NCI-H748 (cell line): Measurements from ENCODE around the gene MRFAP1L1.
A peak's percentile ranks its signal among the peaks of the same experiment; 100 is the strongest.
"Not testable (repeated sequence)": the region's sequence is repeated elsewhere in the genome, so short reads cannot be mapped to it uniquely, and the experiment has no call there.

Experiments
- DNase-seq: peaks from one replicate; lab custom pipeline; 2025; ENCODE audit not compliant: unreplicated experiment; lab: John Stamatoyannopoulos, UW

Gene MRFAP1L1

GRCh38 chr4:6709230-6710114, at the start of gene MRFAP1L1:
Gene MRFAP1L1 (minus strand): TSS chr4:6709865. CDS start chr4:6709629, 236 bp downstream.
- DNase-seq, result peak; percentile 96

DNA sequence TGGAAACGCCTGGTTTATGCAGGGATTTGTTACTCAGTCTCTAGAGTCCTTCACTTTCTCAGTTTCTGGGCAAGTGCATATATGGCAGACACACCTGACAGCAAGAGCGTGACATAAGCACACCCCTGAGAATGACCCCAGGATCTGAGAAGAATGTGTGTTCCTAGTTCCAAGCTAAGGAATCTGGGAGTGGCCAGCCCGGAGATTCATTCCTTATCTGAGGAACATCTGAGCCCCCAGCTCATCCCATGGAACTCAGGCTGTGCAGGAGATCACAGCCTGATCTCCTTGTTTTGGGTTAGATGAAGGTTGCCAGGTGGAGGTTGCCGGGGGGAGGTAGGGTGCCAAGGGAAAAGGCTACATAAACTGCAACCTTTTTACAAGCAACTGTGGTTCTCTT, 49.1 kb upstream of the MRFAP1L1 start:
- DNase-seq, result no peak

- DNase-seq, result not testable (repeated sequence)
Observed at GRCh38 chr4:6756345-6756744, 46.7 kb upstream of the MRFAP1L1 start.

DNA sequence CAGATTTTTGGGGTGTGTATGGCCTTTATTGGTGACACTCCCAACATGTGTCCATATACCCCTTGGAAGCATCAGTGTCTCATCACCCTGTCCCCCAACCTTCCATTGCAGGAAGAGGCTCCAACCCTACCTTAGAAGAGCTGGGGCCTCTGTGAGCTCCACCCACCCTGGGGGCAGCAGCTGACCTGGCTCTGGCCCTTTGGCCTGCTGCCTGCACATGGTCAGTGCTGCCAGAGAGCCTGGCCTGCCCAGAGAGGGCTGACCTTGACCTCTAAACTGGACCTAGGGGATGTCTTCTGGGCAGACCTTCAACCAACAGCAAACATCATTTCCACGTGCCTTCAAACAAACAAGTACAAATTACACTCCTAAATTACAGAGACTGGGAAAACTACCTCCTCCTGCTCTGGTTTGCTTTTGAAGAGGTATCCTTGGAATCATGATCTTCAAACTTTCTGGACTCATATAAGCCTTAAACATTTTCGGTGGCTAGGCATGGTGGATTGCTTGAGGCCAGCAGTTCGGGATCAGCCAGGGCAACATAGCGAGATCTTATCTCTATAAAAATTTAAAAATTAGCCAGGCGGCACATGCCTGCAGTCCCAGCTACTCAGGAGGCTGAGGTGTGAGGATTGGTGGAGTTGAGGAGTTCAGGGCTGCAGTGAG, 45.6 kb upstream of the MRFAP1L1 start:
- DNase-seq, result no peak

GRCh38 chr4:6754481-6755087, 44.9 kb upstream of the MRFAP1L1 start:
- DNase-seq, result no peak

DNA sequence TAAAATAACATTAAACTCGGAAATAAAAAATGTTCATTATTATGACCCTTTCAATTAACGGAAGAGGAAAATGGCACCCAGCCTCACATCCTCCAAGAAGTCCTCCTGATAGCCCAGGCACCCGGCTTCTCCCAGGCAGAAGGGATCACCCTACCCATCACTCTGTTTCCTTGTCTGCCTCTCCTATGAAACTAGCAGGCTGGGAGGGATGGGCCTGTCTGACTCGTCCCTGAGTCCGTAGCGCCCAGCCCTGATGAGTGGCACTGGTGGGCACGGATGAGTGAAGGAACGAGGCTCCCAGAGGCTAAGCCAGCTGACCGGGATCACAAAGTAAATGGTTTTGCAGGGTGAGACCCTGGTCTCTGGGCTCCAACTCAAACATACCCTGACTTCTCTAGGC, 44.2 kb upstream of the MRFAP1L1 start:
- no peak for DNase-seq

DNA sequence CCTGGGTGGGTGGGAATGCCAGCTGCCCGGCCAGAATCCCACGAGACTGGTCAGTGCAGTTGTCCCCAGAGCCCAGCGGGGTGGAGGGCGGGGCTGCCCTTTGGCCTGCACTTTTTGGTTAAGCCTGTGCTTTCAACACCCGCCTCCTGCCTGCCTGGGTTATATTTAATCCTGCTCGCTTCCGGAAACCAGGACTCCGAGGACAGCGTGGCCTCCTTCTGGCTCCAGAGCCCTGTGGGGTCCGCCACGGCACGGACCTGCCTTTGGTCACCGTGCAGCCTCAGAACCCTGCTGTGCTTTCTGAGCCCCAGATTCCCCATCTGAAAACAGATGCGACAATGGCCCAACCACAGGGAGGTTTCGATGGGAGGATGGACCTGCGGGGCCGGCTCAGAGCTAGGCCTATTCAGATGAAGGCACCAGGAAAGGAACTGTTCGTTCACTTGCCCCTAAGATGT, 43.5 kb upstream of the MRFAP1L1 start:
- no peak for DNase-seq

GRCh38 chr4:6752486-6752829, 42.8 kb upstream of the MRFAP1L1 start:
- no peak for DNase-seq

DNA sequence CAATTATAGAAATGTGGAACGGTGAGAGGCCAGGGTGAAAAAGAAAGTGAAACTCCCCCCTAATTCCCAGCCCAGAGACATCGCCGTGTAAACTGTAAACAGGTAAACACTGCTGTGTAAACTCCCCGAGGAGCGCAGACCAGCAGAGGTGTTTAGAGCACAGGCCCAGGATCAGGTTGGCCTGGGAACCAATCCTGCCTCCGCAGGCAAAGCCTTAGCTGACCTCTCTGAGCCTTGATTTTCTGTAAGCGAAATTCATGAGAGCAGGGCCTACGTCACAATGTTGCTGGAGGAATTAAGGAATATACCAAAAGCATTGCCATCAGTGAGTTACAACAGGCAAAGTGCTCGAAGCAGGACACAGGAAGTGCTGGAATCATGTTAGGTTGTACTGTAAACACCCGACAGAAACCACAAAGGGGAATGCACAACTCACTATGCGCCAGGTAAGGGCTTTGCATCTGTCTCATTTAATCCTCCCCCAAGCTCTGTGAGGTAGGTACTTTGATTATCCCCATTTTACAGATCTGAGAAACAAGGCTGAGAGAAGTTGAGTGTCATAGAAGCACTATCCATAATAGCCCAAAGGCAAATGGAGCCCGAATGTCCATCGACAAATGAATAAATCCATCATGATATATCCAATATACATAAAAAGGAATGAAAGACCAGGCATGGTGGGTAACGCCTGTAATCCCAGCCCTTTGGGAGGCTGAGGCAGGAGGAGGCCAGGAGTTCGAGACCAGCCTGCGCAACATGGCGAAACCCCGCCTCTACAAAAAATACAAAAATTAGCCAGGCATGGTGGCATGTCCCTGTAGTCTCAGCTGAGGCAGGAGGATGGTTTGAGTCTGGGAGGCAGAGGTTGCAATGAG, 42.2 kb upstream of the MRFAP1L1 start:
- DNase-seq, result no peak

- no peak for DNase-seq
Observed at GRCh38 chr4:6750286-6751221, 40.9 kb upstream of the MRFAP1L1 start.

DNA sequence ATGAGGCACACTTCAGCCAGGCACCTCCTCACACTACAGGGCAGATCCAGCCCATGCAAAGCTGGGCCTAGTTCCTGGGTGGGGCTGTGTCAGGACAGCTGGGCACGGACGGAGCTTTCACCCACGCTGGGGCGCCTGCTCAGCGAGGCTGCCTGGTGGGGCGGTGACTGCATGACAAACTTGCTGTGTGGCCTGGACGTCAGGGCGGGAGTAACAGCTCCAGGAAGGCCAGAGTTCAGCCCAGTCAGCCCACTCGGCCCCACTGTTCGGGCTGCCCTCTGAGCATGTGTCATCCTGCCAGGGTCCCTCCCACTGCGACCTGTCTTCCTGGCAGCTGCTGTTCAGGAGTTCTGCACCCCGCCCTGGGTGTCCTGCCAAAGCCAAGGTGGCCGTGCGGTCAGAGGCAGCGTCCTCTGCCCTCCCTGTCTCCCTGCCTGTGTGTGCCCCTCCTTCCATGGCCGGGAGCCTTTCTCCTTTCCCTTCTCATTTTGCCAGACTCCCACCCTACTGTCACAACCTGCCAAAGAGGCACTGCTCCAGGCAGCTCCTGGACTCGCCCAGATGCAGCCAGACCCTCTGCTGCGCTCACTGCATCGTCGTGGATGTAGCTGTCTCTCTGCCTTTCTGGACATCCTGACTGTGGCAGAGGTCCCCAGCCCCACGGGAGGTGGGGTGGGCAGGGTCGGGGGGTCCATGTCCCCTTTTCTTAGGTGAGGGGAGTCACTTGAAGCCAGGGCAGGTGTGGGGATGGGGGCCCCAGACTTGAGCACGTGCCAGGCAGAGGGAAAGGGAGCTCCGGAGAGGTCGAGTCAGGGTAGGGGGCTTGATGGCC, 39.9 kb upstream of the MRFAP1L1 start:
- DNase-seq, result no peak

- DNase-seq, result no peak
Observed at GRCh38 chr4:6748286-6748685, 38.6 kb upstream of the MRFAP1L1 start.

DNA sequence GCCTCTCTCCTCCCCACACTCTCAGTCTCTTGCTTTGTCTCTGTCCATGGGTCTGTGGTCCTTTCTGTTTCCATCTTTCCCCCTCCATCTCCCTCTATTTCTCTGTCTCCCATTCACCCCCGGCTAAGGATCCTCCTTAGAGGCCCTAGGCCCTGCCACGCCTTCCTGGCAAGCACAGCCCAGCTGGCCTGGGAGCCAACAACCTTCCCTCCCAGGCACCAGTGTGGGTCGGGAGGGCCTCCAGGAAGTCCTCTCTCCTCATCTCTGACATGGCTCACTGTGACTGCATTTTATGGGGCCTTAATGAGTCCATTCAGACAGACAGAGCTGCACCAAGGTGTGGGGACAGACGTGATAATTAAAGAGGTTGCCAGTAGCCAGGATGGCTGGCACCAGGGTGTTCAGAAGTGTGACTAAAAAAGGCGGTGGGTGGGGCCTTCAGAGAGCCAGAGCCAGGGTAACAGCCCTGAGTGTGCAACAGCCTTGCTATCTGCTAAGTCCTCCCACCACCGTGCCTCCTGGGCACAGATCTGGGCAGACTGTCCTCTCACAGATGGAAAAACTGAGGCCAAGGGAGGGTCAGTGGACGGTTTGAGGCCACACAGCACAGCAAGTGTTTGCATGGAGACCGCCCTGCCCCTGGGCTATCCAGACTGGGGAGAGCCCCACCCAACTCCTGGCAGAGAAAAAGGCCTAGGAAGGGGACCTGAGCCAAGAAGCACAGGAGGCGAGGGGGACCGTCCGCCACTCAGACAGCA, 37.8 kb upstream of the MRFAP1L1 start:
- no peak for DNase-seq

- DNase-seq, result no peak
Observed at GRCh38 chr4:6746721-6747293, 37.1 kb upstream of the MRFAP1L1 start.

DNA sequence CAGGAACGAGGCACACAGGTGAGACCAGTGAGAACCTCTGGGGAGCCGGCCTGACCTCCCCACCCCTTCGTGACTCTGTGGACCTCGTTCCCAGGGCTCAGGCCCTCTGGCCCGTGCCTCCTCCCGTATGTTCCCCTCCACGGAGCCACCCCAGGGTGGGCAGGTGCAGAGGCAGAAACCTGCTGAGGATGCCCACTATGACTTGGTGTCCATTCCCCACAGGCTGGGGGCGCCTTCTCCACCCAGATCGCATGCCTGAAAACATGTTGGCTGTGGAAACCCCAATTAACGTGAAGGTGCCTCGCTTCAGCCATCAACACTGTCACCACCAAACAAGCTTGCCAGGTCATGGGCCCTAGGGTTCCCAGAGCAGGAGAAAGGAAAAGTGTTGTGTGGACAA, 33.3 kb upstream of the MRFAP1L1 start:
- DNase-seq, result no peak

GRCh38 chr4:6742507-6742906, 32.8 kb upstream of the MRFAP1L1 start:
- no peak for DNase-seq

- no peak for DNase-seq
Observed at GRCh38 chr4:6740347-6740746, 30.7 kb upstream of the MRFAP1L1 start.

DNA sequence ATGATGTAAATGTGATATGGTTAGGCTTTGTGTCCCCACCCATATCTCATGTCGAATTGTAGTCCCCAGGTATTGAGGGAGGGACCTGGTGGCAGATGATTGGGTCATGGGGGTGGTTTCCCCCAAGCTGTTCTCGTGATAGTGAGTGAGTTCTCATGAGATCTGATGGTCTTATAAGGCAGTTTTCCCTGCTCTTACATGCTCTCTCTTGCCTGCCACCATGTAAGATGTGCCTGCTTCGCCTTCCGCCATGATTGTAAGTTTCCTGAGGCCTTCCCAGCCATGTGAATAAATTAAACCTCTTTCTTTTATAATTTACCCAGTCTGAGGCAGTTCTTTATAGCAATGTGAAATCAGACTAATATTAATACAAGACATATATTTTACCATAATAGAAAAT, 30.3 kb upstream of the MRFAP1L1 start:
- no peak for DNase-seq
